ENCODE results near the gene MARCHF10. TPM values are rescaled to one million over a fixed set of nuclear protein-coding genes. Genes with fewer than 3 reads are reported as not detected.

MARCHF10 gene
- total RNA-seq, 2 donors from 2014 or later, result 29.7 TPM; not detected in 1

- Histone ChIP-seq H3K27me3 (replicated peaks; ENCODE audit: insufficient read depth) (no peaks in the 10 kb centered on the region), H3K36me3 (no peaks in the 10 kb centered on the region), H3K9me3 (no peaks in the 10 kb centered on the region), H3K4me3 (no peak overlapping the region), H3K27ac (peak overlapping the region in 1 of 2 donors; percentile 40), H3K4me1 (replicated peaks) (no peaks in the 10 kb centered on the region)
- TF ChIP-seq POLR2AphosphoS5 (IDR thresholded peaks at IDR 0.05) (no peak), CTCF (IDR thresholded peaks at IDR 0.05) (peak in 3 of 4 experiments; percentile 5 to 41 (median 21))
- peak; percentile 58 for DNase-seq (ENCODE audit: low spot score)
- intact Hi-C loops (cut with DNase I), result no loop called here
- WGBS, result 32% methylated on average over 14 of the region's 14 CpGs
Observed at GRCh38 chr17:62671553-62671952, 136.6 kb downstream of the MARCHF10 start.

GRCh38 chr17:62670202-62670821 lies 137.8 kb downstream of the MARCHF10 start:
- intact Hi-C loops (cut with DNase I), result no loop called here
- no peaks in the 10 kb centered on the region for H3K9me3 ChIP-seq
- peak; percentile 82 for DNase-seq (ENCODE audit: low spot score)
- H3K4me3 ChIP-seq, result no peak overlapping the region
- H3K27me3 ChIP-seq (replicated peaks; ENCODE audit: insufficient read depth), result no peaks in the 10 kb centered on the region
- H3K27ac ChIP-seq, result peak overlapping the region in 1 of 2 donors; percentile 13
- 50% methylated on average over 24 of the region's 24 CpGs for WGBS
- no peaks in the 10 kb centered on the region for H3K36me3 ChIP-seq
- peak; percentile 73 for TF ChIP-seq POLR2AphosphoS5 (IDR thresholded peaks at IDR 0.05)
- TF ChIP-seq POLR2A (IDR thresholded peaks at IDR 0.05), result no peak
- H3K4me1 ChIP-seq (replicated peaks), result no peaks in the 10 kb centered on the region

- no peaks in the 10 kb centered on the region for H3K36me3 ChIP-seq
- no peak overlapping the region for H3K4me3 ChIP-seq
- no peak overlapping the region for H3K27ac ChIP-seq
- no peaks in the 10 kb centered on the region for H3K4me1 ChIP-seq (replicated peaks)
- WGBS, result 64% methylated on average over 10 of the region's 10 CpGs
- intact Hi-C loops (cut with DNase I), result no loop called here
- TF ChIP-seq POLR2AphosphoS5 (IDR thresholded peaks at IDR 0.05) (no peak), CTCF (IDR thresholded peaks at IDR 0.05) (no peak), POLR2A (IDR thresholded peaks at IDR 0.05) (no peak)
- no peaks in the 10 kb centered on the region for H3K27me3 ChIP-seq (replicated peaks; ENCODE audit: insufficient read depth)
- H3K9me3 ChIP-seq, result no peaks in the 10 kb centered on the region
- DNase-seq (ENCODE audit: low spot score), result peak; percentile 37
Observed at GRCh38 chr17:62668091-62668804, 139.9 kb downstream of the MARCHF10 start.

GRCh38 chr17:62666801-62667591 lies 141.1 kb downstream of the MARCHF10 start:
- H3K9me3 ChIP-seq, result no peaks in the 10 kb centered on the region
- intact Hi-C loops (cut with DNase I), result no loop called here
- 90% methylated on average over 39 of the region's 40 CpGs for WGBS
- no peak overlapping the region for H3K27ac ChIP-seq
- no peak for TF ChIP-seq POLR2A (IDR thresholded peaks at IDR 0.05)
- H3K27me3 ChIP-seq (replicated peaks; ENCODE audit: insufficient read depth), result no peaks in the 10 kb centered on the region
- no peak overlapping the region for H3K4me3 ChIP-seq
- no peaks in the 10 kb centered on the region for H3K4me1 ChIP-seq (replicated peaks)
- no peak for DNase-seq (ENCODE audit: low spot score)
- no peaks in the 10 kb centered on the region for H3K36me3 ChIP-seq

GRCh38 chr17:62666061-62666800 lies 141.9 kb downstream of the MARCHF10 start:
- Histone ChIP-seq H3K36me3 (no peaks in the 10 kb centered on the region), H3K4me3 (no peak overlapping the region), H3K27me3 (replicated peaks; ENCODE audit: insufficient read depth) (no peaks in the 10 kb centered on the region), H3K9me3 (no peaks in the 10 kb centered on the region), H3K27ac (no peak overlapping the region), H3K4me1 (replicated peaks) (no peaks in the 10 kb centered on the region)
- no peak for DNase-seq (ENCODE audit: low spot score)
- TF ChIP-seq CTCF (IDR thresholded peaks at IDR 0.05), result no peak
- TF ChIP-seq POLR2A (IDR thresholded peaks at IDR 0.05), result no peak
- TF ChIP-seq POLR2AphosphoS5 (IDR thresholded peaks at IDR 0.05), result no peak
- 88% methylated on average over 29 of the region's 30 CpGs for WGBS
- intact Hi-C loops (cut with DNase I), result no loop called here
